K562 (cell line): Measurements from ENCODE around the gene BOLL. TPM values are rescaled to one million over a fixed set of nuclear protein-coding genes. Genes with fewer than 3 reads are reported as not detected.

ENCODE experiments used
- FUS ChIP-seq: fragments of 200-400 bp; formaldehyde crosslinking; optimal IDR thresholded peaks from 2 replicates; pipeline ENCODE3; 2017; ENCODE audit warnings: low read depth, low read length
- NCOA4 ChIP-seq: fragments of 450-650 bp; IDR thresholded peaks from 2 replicates; pipeline ENCODE4 v1.6.1; 2018; ENCODE audit warnings: mild to moderate bottlenecking; ENCODE audit not compliant: partially characterized antibody
- NEUROD1 ChIP-seq: fragments of 150-350 bp; IDR thresholded peaks from 2 replicates; pipeline ENCODE4 v1.6.1; 2014; ENCODE audit warnings: borderline replicate concordance, low read length, low read depth; ENCODE audit not compliant: partially characterized antibody
- SAFB ChIP-seq: fragments of 200-400 bp; formaldehyde crosslinking; IDR thresholded peaks from 2 replicates; pipeline ENCODE4 v1.6.1; 2017; ENCODE audit warnings: low read depth, low read length, borderline replicate concordance
- ZEB2 ChIP-seq: fragments of 450-650 bp; IDR thresholded peaks from 2 replicates; pipeline ENCODE4 v1.6.1; 2016
- polyA plus RNA-seq, 8 experiments: library from polyadenylated mRNA; depleted of rRNA in 4 of 8; stranded (reverse) in 5 of 8; unstranded in 3 of 8; fragments of >200 nt; fragmentation: Nextera tagmentation in 2 of 8; fragmentation: Illumina TruSeq in 1 of 8; extraction: Ambion mirVana in 2 of 8; extraction: Trizol in 1 of 8; gene quantifications; 2 replicates each; pipeline versions ENCODE4 v1.2.1 to v1.2.3, GENCODE V29; 2011 to 2014; ENCODE audit warnings: inconsistent platforms in 1 of 8, missing spikeins in 1 of 8
- total RNA-seq, 7 experiments: library from RNA; depleted of rRNA in 6 of 7; stranded (reverse); fragments of >200 nt in 6 of 7; fragmentation: Illumina TruSeq in 2 of 7; extraction: Trizol in 2 of 7; gene quantifications; 2 replicates each; pipeline versions ENCODE4 v1.2.1 to v1.2.3, GENCODE V29; 2011 to 2021; ENCODE audit warnings: low replicate concordance in 1 of 7
- TF ChIP-seq, protein P1 (sequence below): fragments of 250-450 bp; sonication (Bioruptor Pico); IDR thresholded peaks from 2 replicates; pipeline ENCODE4 v1.4.0; 2020
- TF ChIP-seq, protein P2 (sequence below): fragments of 250-450 bp; sonication (Bioruptor Pico); IDR thresholded peaks from 2 replicates; pipeline ENCODE4 v1.4.0; 2020; ENCODE audit warnings: mild to moderate bottlenecking, moderate library complexity
- TF ChIP-seq, protein P3 (sequence below), 3 experiments: IDR thresholded peaks in 2 of 3; conservative IDR thresholded peaks in 1 of 3; 2 replicates each; pipeline ENCODE4 v1.5.1; 2011 to 2012; ENCODE audit warnings: low read length in 3 of 3, mild to moderate bottlenecking in 3 of 3, control low read depth in 2 of 3, improper control_type of control experiment in 1 of 3, inconsistent platforms in 1 of 3, low read depth in 1 of 3, mixed read lengths in 1 of 3, moderate library complexity in 1 of 3; ENCODE audit not compliant: insufficient read depth in 2 of 3
- TF ChIP-seq, protein P4 (sequence below), 2 experiments: IDR thresholded peaks in 1 of 2; conservative IDR thresholded peaks in 1 of 2; 2 replicates each; pipeline ENCODE4 v1.6.1; 2016; ENCODE audit warnings: low read depth in 2 of 2, mild to moderate bottlenecking in 1 of 2, missing compliant biosample characterization in 1 of 2, missing genetic modification characterization in 1 of 2, moderate library complexity in 1 of 2

Gene BOLL
- total and polyA plus RNA-seq, 9 of the 15 experiments (the other 6 are each of a cell fraction or from before 2014, with no cell fraction given), result 0.11 to 0.55 (median 0.19) TPM; not detected in 1

DNA sequence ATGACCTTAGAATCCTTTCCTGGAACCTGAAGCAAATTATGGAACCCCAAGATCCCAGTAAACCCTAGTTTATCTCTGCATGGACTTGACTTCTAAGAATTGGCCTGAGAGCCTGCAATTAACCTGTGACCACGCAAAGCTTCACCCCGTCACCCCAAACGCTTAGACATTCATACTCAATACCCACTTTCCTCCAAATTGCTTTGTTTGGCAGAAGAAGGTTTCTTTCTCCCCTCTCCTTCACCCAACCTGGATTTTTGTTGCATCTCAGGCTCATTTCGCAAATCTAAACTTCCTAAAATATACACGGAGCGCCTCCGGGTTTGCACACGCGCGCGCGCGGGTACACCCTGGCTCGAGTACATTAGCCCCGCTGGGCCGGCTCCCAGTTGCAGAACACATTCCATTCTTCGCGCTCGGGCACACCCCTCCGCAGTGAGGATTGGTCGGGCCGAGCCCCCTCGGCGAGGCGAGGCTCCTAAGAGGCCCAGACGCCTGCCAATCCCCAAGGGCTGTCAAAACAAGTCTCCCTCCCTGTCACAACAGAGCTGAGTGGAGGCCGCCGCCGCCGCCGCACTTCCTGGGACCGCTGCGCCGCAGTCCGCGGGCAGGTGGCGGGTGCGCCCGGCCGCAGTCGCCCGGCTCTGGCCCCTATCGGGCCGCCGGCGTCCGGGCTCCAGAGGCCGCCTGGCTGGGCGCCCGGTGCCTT is 19.1 kb upstream of the BOLL start, which contains the start of gene PLCL1 (continued):
- TF ChIP-seq, protein P1, sequence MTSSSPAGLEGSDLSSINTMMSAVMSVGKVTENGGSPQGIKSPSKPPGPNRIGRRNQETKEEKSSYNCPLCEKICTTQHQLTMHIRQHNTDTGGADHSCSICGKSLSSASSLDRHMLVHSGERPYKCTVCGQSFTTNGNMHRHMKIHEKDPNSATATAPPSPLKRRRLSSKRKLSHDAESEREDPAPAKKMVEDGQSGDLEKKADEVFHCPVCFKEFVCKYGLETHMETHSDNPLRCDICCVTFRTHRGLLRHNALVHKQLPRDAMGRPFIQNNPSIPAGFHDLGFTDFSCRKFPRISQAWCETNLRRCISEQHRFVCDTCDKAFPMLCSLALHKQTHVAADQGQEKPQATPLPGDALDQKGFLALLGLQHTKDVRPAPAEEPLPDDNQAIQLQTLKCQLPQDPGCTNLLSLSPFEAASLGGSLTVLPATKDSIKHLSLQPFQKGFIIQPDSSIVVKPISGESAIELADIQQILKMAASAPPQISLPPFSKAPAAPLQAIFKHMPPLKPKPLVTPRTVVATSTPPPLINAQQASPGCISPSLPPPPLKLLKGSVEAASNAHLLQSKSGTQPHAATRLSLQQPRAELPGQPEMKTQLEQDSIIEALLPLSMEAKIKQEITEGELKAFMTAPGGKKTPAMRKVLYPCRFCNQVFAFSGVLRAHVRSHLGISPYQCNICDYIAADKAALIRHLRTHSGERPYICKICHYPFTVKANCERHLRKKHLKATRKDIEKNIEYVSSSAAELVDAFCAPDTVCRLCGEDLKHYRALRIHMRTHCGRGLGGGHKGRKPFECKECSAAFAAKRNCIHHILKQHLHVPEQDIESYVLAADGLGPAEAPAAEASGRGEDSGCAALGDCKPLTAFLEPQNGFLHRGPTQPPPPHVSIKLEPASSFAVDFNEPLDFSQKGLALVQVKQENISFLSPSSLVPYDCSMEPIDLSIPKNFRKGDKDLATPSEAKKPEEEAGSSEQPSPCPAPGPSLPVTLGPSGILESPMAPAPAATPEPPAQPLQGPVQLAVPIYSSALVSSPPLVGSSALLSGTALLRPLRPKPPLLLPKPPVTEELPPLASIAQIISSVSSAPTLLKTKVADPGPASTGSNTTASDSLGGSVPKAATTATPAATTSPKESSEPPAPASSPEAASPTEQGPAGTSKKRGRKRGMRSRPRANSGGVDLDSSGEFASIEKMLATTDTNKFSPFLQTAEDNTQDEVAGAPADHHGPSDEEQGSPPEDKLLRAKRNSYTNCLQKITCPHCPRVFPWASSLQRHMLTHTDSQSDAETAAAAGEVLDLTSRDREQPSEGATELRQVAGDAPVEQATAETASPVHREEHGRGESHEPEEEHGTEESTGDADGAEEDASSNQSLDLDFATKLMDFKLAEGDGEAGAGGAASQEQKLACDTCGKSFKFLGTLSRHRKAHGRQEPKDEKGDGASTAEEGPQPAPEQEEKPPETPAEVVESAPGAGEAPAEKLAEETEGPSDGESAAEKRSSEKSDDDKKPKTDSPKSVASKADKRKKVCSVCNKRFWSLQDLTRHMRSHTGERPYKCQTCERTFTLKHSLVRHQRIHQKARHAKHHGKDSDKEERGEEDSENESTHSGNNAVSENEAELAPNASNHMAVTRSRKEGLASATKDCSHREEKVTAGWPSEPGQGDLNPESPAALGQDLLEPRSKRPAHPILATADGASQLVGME, result no peak
- TF ChIP-seq, protein P2, sequence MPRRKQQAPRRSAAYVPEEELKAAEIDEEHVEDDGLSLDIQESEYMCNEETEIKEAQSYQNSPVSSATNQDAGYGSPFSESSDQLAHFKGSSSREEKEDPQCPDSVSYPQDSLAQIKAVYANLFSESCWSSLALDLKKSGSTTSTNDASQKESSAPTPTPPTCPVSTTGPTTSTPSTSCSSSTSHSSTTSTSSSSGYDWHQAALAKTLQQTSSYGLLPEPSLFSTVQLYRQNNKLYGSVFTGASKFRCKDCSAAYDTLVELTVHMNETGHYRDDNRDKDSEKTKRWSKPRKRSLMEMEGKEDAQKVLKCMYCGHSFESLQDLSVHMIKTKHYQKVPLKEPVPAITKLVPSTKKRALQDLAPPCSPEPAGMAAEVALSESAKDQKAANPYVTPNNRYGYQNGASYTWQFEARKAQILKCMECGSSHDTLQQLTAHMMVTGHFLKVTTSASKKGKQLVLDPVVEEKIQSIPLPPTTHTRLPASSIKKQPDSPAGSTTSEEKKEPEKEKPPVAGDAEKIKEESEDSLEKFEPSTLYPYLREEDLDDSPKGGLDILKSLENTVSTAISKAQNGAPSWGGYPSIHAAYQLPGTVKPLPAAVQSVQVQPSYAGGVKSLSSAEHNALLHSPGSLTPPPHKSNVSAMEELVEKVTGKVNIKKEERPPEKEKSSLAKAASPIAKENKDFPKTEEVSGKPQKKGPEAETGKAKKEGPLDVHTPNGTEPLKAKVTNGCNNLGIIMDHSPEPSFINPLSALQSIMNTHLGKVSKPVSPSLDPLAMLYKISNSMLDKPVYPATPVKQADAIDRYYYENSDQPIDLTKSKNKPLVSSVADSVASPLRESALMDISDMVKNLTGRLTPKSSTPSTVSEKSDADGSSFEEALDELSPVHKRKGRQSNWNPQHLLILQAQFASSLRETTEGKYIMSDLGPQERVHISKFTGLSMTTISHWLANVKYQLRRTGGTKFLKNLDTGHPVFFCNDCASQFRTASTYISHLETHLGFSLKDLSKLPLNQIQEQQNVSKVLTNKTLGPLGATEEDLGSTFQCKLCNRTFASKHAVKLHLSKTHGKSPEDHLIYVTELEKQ (CRISPR knock-in tag), result no peak
- TF ChIP-seq ZEB2 (no peak), SAFB (no peak), NEUROD1 (peak; percentile 55), NCOA4 (no peak), FUS (no peak)
- TF ChIP-seq, protein P3, sequence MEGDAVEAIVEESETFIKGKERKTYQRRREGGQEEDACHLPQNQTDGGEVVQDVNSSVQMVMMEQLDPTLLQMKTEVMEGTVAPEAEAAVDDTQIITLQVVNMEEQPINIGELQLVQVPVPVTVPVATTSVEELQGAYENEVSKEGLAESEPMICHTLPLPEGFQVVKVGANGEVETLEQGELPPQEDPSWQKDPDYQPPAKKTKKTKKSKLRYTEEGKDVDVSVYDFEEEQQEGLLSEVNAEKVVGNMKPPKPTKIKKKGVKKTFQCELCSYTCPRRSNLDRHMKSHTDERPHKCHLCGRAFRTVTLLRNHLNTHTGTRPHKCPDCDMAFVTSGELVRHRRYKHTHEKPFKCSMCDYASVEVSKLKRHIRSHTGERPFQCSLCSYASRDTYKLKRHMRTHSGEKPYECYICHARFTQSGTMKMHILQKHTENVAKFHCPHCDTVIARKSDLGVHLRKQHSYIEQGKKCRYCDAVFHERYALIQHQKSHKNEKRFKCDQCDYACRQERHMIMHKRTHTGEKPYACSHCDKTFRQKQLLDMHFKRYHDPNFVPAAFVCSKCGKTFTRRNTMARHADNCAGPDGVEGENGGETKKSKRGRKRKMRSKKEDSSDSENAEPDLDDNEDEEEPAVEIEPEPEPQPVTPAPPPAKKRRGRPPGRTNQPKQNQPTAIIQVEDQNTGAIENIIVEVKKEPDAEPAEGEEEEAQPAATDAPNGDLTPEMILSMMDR (IDR thresholded peaks at IDR 0.05 in 2 of 3, conservative IDR thresholded peaks at IDR 0.05 in 1 of 3; ENCODE audit: insufficient read depth in 2 of 3, low read depth in 1 of 3, low read length in 3 of 3), result peak in 1 of 3 experiments; percentile 25; a peak in 1 of 6 replicates
- TF ChIP-seq, protein P4, sequence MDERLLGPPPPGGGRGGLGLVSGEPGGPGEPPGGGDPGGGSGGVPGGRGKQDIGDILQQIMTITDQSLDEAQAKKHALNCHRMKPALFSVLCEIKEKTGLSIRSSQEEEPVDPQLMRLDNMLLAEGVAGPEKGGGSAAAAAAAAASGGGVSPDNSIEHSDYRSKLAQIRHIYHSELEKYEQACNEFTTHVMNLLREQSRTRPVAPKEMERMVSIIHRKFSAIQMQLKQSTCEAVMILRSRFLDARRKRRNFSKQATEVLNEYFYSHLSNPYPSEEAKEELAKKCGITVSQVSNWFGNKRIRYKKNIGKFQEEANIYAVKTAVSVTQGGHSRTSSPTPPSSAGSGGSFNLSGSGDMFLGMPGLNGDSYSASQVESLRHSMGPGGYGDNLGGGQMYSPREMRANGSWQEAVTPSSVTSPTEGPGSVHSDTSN (CRISPR knock-in tag; IDR thresholded peaks at IDR 0.05; ENCODE audit: low read depth), result peak; percentile 94
- TF ChIP-seq, protein P4 (tag; conservative IDR thresholded peaks at IDR 0.05; ENCODE audit: low read depth), result peak; percentile 94
